NCI-H1436 (cell line): ENCODE measurements around the gene ANXA2R.
A peak's percentile ranks its signal among the peaks of the same experiment; 100 is the strongest.
"Not testable (repeated sequence)": the region's sequence is repeated elsewhere in the genome, so short reads cannot be mapped to it uniquely, and the experiment has no call there.

Experiments used
- DNase-seq: peaks from one replicate; lab custom pipeline; 2025; lab: John Stamatoyannopoulos, UW

Gene ANXA2R

GRCh38 chr5:43033841-43034590 is 6.1 kb downstream of the ANXA2R start:
- no peak for DNase-seq

GRCh38 chr5:43027054-43027785 is 12.9 kb downstream of the ANXA2R start:
- no peak for DNase-seq

DNA sequence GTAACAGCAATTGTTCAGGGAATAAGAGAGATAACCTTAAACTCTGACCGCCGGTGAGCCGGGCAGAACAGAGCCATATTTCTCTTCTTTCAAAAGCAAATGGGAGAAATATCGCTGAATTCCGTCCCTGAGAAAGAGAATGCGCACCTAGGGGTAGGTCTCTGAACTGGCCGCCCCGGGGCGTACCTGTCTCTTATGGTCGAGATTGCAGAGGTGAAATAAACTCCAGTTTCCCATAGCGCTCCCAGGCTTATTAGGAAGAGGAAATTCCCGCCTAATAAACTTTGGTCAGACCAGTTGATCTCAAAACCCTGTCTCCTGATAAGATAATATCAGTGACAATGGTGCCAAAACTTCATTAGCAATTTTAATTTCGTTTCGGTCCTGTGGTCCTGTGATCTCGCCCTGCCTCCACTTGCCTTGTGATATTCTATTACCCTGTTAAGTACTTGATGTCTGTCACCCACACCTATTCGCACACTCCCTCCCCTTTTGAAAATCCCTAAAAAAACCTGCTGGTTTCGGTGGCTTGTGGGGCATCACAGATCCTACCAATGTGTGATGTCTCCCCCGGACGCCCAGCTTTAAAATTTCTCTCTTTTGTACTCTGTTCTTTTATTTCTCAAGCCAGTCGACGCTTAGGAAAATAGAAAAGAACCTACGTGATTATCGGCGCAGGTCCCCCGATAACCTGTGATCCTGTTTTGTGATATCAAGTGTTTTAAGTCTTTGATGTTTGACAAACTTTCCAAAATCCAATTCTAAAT is 14.8 kb downstream of the ANXA2R start:
- not testable (repeated sequence) for DNase-seq

- DNase-seq = no peak
Observed at GRCh38 chr5:43024217-43024616, 15.9 kb downstream of the ANXA2R start.

- no peak for DNase-seq
Observed at GRCh38 chr5:43021151-43021550, 19.0 kb downstream of the ANXA2R start.

DNA sequence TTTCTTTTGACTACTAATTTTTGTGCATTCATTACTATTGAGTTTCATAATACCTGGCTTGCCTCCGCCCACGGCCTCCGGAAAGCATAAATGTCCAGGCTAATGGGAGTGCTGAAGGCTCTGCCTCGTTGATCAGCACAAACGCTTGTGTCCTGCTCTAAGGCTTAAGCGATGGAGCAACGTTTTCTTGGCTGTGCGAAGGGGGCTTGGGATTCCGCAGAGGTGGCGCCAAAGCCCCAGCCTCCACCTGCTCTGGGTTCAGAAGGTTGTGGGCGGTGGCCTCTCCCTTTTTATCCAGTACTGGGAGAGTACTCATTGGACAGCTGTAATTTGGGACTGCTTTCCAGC is 19.7 kb downstream of the ANXA2R start:
- no peak for DNase-seq

- DNase-seq = peak; percentile 82
Observed at GRCh38 chr5:43019614-43020398, 20.3 kb downstream of the ANXA2R start.

DNA sequence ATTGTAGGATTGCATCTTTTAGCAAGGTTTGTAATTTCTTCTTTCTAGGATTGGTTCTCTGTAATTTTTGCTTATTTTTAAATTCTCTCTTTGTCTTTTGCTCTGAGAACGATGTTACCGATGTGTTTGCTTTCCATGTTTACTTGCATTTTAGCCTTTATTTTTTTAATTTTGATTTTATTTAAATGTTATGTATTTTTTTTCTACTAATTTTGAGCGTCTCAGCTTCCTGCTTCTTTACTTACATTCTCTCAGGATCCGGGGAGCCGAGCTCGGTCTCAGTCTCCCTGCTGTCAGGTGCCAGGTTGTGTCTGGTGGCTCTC is 20.9 kb downstream of the ANXA2R start:
- DNase-seq = no peak

DNA sequence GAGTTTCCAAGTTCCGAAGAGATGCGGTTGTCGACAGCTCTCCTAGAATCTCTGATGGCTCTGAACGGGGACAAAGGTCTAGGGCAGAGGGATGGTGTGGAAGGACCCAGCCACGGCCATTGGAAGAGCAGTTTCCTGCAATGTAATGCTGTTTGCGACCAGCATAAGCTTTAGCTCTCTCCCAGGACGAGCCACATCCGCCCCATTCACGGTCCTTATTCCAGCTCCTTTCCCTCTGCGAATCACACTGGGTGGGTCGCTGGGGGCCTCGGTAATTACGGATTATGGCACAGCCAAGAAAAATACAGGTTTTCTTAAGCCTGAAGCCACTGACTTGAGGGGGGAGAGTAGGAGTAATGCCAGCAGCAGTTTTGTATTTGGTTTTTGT is 22.7 kb downstream of the ANXA2R start:
- DNase-seq = no peak

GRCh38 chr5:43016217-43016779 is 23.8 kb downstream of the ANXA2R start:
- no peak for DNase-seq

- no peak for DNase-seq
Observed at GRCh38 chr5:43014522-43014921, 25.6 kb downstream of the ANXA2R start.

DNA sequence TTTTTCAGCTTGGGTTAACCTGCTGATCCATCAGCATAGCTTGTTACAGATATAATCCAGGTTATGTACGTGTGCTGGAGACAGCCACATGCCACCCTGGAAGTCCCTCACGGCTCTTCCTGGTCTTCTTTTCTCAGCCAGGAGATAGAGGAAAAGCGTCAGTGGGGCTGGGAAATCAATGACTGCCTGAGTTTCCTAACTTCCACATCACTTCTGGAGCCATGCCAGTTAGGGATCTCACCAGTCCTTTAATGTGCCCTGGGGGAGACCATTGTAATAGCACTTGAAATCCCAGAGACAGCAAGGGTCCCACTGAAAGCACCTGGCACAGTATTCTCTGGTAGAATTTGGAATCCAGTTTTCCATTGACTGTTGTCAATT is 29.2 kb downstream of the ANXA2R start:
- DNase-seq = no peak

GRCh38 chr5:43008363-43009153 is 31.6 kb downstream of the ANXA2R start:
- peak; percentile 88 for DNase-seq

DNA sequence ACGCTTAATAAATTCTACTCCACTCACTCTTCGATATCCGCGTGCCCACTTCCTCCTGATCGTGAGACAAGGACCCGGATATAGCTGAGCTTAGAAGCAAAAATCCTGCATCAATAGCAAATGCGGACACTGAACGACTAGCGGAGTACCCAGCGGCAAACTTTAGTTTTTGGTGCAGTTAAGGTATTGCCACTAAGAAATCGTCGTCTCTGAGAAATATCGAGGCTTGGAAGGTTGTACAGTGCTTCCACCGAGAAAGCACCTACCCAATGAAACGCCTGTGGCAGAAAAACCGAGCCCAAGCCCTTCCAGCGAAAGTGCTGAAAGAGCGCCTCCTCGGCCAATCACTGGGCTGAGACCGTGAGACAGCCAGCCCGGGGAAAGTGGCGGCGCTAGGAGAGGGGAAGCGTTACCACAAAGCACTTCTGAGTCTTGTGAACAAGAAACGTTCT is 32.2 kb downstream of the ANXA2R start:
- DNase-seq = peak; percentile 73

DNA sequence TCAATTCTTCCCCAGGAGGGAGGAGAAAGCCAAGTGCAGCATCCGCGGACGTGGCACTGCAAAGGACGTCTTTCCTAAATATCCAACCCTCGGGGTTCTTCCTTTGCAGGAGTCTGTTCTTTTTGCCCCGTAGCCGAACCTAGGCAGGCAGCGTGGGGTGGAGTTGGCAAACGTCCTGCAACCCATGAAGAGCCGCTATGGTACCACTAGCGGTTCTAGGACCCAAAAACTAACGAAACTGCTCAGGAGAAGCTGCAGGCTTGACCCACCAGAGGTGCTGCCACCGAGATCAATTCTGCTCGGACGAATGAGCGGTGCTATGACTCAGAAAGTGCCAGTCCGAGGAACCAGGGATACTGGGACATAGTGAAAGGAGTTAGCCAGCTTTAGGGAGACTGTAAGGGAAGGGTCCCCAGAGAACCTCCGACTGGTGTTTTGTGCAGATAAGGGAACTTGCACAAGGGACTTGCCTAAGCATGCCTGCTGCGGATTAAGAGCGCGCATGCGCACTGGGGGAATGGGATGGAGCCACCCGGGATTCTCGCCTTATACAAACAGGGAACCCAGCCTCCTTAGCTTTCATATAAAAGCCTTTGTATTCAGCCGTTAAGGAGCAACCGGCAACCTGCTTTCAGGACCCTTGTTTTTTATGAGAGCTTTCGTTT is 32.7 kb downstream of the ANXA2R start:
- peak; percentile 78 for DNase-seq

DNA sequence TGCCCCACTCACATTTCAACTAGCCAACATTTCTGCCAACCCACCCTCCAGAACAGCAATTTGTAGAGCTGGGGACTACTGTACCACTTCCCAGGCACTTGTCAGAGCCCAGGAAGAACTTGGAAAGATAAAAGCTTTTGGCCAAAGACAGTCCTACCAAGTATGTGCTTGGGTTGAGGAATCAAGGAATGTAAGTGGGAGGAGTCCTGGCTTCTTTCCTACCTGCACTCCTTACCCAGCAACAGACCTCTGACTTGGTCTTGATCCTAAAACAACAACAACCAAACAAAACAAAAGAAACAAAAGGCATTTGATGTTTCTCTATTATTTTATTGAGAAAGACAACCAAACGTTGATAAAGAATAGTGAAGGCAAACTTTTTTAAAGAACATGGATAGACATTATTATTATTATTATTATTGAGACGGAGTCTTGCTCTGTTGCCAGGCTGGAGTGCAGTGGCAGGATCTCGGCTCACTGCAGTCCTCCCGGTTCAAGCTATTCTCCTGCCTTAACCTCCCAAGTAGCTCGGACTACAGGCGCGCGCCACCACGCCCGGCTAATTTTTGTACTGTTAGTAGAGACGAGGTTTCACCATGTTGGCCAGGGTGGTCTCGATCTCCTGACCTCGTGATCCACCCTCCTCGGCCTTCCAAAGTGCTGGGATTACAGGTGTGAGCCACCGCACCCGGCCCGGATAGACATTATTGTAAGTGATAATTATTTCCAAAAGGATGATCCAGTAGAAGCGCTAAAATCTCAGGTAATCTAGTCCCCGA is 33.5 kb downstream of the ANXA2R start:
- DNase-seq = no peak

DNA sequence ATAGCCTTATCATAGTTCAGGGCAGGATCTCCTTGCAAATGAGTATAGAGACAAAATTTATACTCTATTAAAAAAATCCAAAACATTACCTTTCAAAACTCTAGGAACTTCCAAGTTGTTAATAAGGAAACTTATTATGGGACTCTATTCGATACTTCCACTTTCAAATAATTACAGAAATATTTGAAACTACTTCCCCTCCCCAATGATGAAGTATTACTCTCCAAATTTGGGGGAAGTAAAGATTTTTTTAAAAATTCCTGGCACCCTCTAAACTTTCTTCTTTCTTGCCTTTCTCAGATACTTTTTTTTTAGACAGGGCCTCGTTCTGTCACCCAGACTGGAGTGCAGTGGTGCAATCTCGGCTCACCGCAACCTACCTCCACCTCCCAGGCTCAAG is 35.1 kb downstream of the ANXA2R start:
- DNase-seq = no peak

DNA sequence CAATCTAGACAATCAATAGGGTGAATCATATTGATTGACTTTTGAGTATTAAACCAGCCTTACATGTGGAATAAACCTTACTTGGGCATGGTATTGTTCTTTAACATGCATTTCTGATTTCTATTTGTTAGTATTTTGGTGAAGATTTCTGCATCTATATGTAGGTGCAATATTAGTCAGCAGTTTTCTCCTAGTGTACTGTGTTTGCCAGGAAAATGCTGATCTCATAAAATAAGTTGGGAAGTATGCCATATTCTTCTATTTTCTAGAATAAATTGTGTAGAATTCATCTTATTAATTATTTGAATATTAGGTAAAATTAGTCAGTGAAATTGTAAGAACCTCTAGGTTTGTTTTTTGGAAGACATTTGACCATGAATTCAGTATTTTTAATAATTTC is 38.4 kb downstream of the ANXA2R start:
- no peak for DNase-seq

- DNase-seq = no peak
Observed at GRCh38 chr5:43000914-43001313, 39.2 kb downstream of the ANXA2R start.
